GM18499 (cell line): ENCODE data around the gene PRRT2.

Source experiments
- ATAC-seq: cut with Tn5 transposase; IDR thresholded peaks from one replicate; pipeline ENCODE4 v1.9.1; 2021; ENCODE audit warnings: moderate number of reproducible peaks; ENCODE audit not compliant: insufficient read depth, unreplicated experiment

PRRT2 gene

GRCh38 chr16:29809850-29810698, 1.9 kb upstream of the PRRT2 start:
- ATAC-seq: no peak

GRCh38 chr16:29810699-29811169, 1.3 kb upstream of the PRRT2 start:
- no peak for ATAC-seq

GRCh38 chr16:29811170-29811895, 660 bp upstream of the PRRT2 start:
- no peak for ATAC-seq

GRCh38 chr16:29812754-29813643, 1.0 kb downstream of the PRRT2 start:
- no peak for ATAC-seq

- no peak for ATAC-seq
Measured at GRCh38 chr16:29813644-29814562, 1.9 kb downstream of the PRRT2 start.

- no peak for ATAC-seq
Measured at GRCh38 chr16:29814592-29814991, 2.6 kb downstream of the PRRT2 start.

- ATAC-seq: no peak
Measured at GRCh38 chr16:29815032-29815721, 3.2 kb downstream of the PRRT2 start.

GRCh38 chr16:29815793-29816693, 4.0 kb downstream of the PRRT2 start, which contains the start of gene PAGR1:
Gene PAGR1, plus strand, starts transcription at chr16:29816152. Its CDS starts 374 bp downstream, at chr16:29816526.
- peak; percentile 45 for ATAC-seq

GRCh38 chr16:29816694-29817441, 4.9 kb downstream of the PRRT2 start:
- ATAC-seq: no peak

- no peak for ATAC-seq
Measured at GRCh38 chr16:29818082-29818481, 6.1 kb downstream of the PRRT2 start.

GRCh38 chr16:29819506-29819905, 7.5 kb downstream of the PRRT2 start:
- no peak for ATAC-seq

- no peak for ATAC-seq
Measured at GRCh38 chr16:29820271-29820701, 8.3 kb downstream of the PRRT2 start, which contains the start of gene MVP. Gene MVP, plus strand, starts transcription at chr16:29820462. Its CDS starts 10,088 bp downstream, at chr16:29830550.

GRCh38 chr16:29820730-29821642, 9.0 kb downstream of the PRRT2 start:
- ATAC-seq: no peak

- no peak for ATAC-seq
Measured at GRCh38 chr16:29821643-29822115, 9.7 kb downstream of the PRRT2 start.

GRCh38 chr16:29824589-29825144, 12.7 kb downstream of the PRRT2 start:
- ATAC-seq: no peak
